GM12878 (cell line): ENCODE data around the gene STK32B. TPM values are rescaled to one million over a fixed set of nuclear protein-coding genes. Genes with fewer than 3 reads are reported as not detected.

Experiments
- ATAC-seq: fragments of 200-7000 bp; cut with Tn5 transposase; 3 replicates; pipeline ENCODE4 v1.9.1; 2020; ENCODE audit warnings: mild to moderate bottlenecking, moderate library complexity
- BruUV-seq: library from RNA; stranded (reverse); fragments of 400-500 nt; replicated peaks from 2 replicates; lab custom pipeline; 2021; lab: Mats Ljungman, UMichigan
- CTCF ChIA-PET: fragments of 300-600 bp; sonication (Branson Sonifier 250); formaldehyde crosslinking; extraction: SDS; loops from one replicate; lab custom pipeline; 2021; ENCODE audit warnings: inconsistent platforms; lab: Yijun Ruan, JAX
- POLR2A ChIA-PET: fragments of 350-600 bp; formaldehyde crosslinking; extraction: SDS; loops from one replicate; lab custom pipeline; 2021; ENCODE audit warnings: inconsistent platforms; lab: Charles Lee
- RAD21 ChIA-PET: fragments of 300-600 bp; sonication (Branson Sonifier 250); formaldehyde crosslinking; loops from one replicate; lab custom pipeline; 2023; ENCODE audit warnings: antibody characterized with exemption; ENCODE audit not compliant: unreplicated experiment; lab: Charles Lee
- SMC1A ChIA-PET: fragments of 300-600 bp; sonication (Branson Sonifier 250); formaldehyde crosslinking; loops from one replicate; lab custom pipeline; 2023; ENCODE audit not compliant: unreplicated experiment, uncharacterized antibody; lab: Charles Lee
- DNase-seq: peaks from one replicate; pipeline ENCODE4 v3.0.0-alpha.2; 2011; ENCODE audit warnings: low read depth, low spot score
- FAIRE-seq: peaks from 3 replicates; lab custom pipeline; 2011; peaks lifted over from hg19 to GRCh38; lab: Jason Lieb, UNC
- H2AFZ ChIP-seq: 2 replicates; pipeline ENCODE4 v1.6.0; 2011; ENCODE audit warnings: low read depth, low read length, control low read depth; ENCODE audit not compliant: control insufficient read depth
- H3K27ac ChIP-seq: 2 replicates; pipeline ENCODE4 v1.5.1; 2011; ENCODE audit warnings: control low read depth; ENCODE audit not compliant: control insufficient read depth, insufficient read depth
- H3K27me3 ChIP-seq, 2 experiments: replicated peaks in 1 of 2; 2 replicates each; pipeline versions ENCODE4 v1.6.0 to v1.6.1; 2011; ENCODE audit warnings: low read length in 1 of 2; ENCODE audit not compliant: control insufficient read depth in 2 of 2, insufficient read depth in 2 of 2
- H3K36me3 ChIP-seq, 2 experiments: 2 replicates each; pipeline ENCODE4 v1.5.1; 2011; ENCODE audit warnings: low read length in 1 of 2; ENCODE audit not compliant: control insufficient read depth in 2 of 2, insufficient read depth in 2 of 2
- H3K4me1 ChIP-seq: 2 replicates; pipeline ENCODE4 v1.6.1; 2011; ENCODE audit warnings: mild to moderate bottlenecking, low read length, moderate library complexity, mixed read lengths; ENCODE audit not compliant: control insufficient read depth, insufficient read depth
- H3K4me2 ChIP-seq: 2 replicates; pipeline ENCODE4 v1.6.0; 2011; ENCODE audit warnings: control low read depth; ENCODE audit not compliant: control insufficient read depth, insufficient read depth
- H3K4me3 ChIP-seq: fragments of 200-600 bp; sonication (generic); 2 replicates; pipeline ENCODE4 v1.5.1; 2016
- H3K79me2 ChIP-seq: 2 replicates; pipeline ENCODE4 v1.6.0; 2011; ENCODE audit warnings: low read length; ENCODE audit not compliant: control insufficient read depth, insufficient read depth
- H3K9ac ChIP-seq: 2 replicates; pipeline ENCODE4 v1.8.0; 2011; ENCODE audit warnings: low read length, control low read depth, mixed read lengths; ENCODE audit not compliant: control insufficient read depth, insufficient read depth
- H3K9me3 ChIP-seq: replicated peaks from 3 replicates; pipeline ENCODE4 v1.5.1; 2011; ENCODE audit warnings: mild to moderate bottlenecking, low read length; ENCODE audit not compliant: control insufficient read depth, insufficient read depth
- H4K20me1 ChIP-seq: 2 replicates; pipeline ENCODE4 v1.6.0; 2011; ENCODE audit not compliant: control insufficient read depth, insufficient read depth
- ATF2 ChIP-seq: IDR thresholded peaks from 2 replicates; pipeline ENCODE4 v1.6.1; 2012; ENCODE audit warnings: low read length, inconsistent platforms
- BRCA1 ChIP-seq: IDR thresholded peaks from 2 replicates; pipeline ENCODE4 v1.6.1; 2011; ENCODE audit warnings: low read depth, low read length, improper control_type of control experiment
- CBX5 ChIP-seq: sonication (generic); IDR thresholded peaks from 2 replicates; pipeline ENCODE4 v1.6.1; 2016; ENCODE audit warnings: low read depth, moderate library complexity, mild to moderate bottlenecking, inconsistent platforms
- FOXM1 ChIP-seq: IDR thresholded peaks from 2 replicates; pipeline ENCODE4 v1.6.1; 2012; ENCODE audit warnings: low read depth, mild to moderate bottlenecking, inconsistent platforms, low read length, moderate library complexity
- GABPA ChIP-seq: IDR thresholded peaks from 2 replicates; pipeline ENCODE4 v1.6.1; 2014; ENCODE audit warnings: antibody characterized with exemption, low read depth, mild to moderate bottlenecking, inconsistent platforms
- IKZF1 ChIP-seq: fragments of 450-650 bp; conservative IDR thresholded peaks from 2 replicates; pipeline ENCODE4 v1.6.1; 2017; ENCODE audit warnings: antibody characterized with exemption, mild to moderate bottlenecking
- KDM1A ChIP-seq: fragments of 200-600 bp; sonication (generic); IDR thresholded peaks from 2 replicates; pipeline ENCODE4 v1.6.1; 2016; ENCODE audit warnings: borderline replicate concordance
- MAX ChIP-seq: IDR thresholded peaks from 2 replicates; pipeline ENCODE4 v1.6.1; 2012; ENCODE audit warnings: low read depth, low read length, improper control_type of control experiment
- MEF2B ChIP-seq: fragments of 450-650 bp; IDR thresholded peaks from 2 replicates; pipeline ENCODE4 v1.6.1; 2018; ENCODE audit warnings: mild to moderate bottlenecking, moderate library complexity; ENCODE audit not compliant: partially characterized antibody, poor library complexity, severe bottlenecking
- PBX3 ChIP-seq: IDR thresholded peaks from 2 replicates; pipeline ENCODE4 v1.6.1; 2011; ENCODE audit warnings: mild to moderate bottlenecking, low read depth, low read length, moderate library complexity; ENCODE audit not compliant: insufficient replicate concordance
- RCOR1 ChIP-seq: conservative IDR thresholded peaks from 2 replicates; pipeline ENCODE4 v1.6.1; 2012; ENCODE audit warnings: low read depth, low read length, improper control_type of control experiment
- SMAD1 ChIP-seq: fragments of 450-650 bp; IDR thresholded peaks from 2 replicates; pipeline ENCODE4 v1.6.1; 2018; ENCODE audit warnings: mild to moderate bottlenecking, low read depth; ENCODE audit not compliant: partially characterized antibody
- USF1 ChIP-seq: IDR thresholded peaks from 2 replicates; pipeline ENCODE4 v1.6.1; 2011; ENCODE audit warnings: borderline replicate concordance, low read depth, mild to moderate bottlenecking, moderate library complexity, mixed read lengths, low read length; ENCODE audit not compliant: insufficient read depth; ENCODE audit errors: extremely low read length
- ZBTB4 ChIP-seq: fragments of 450-650 bp; formaldehyde crosslinking; IDR thresholded peaks from 2 replicates; pipeline ENCODE4 v1.4.0; 2022; ENCODE audit warnings: mild to moderate bottlenecking, moderate library complexity
- ZNF622 ChIP-seq: fragments of 450-650 bp; IDR thresholded peaks from 2 replicates; pipeline ENCODE4 v1.6.1; 2017; ENCODE audit warnings: mild to moderate bottlenecking, inconsistent platforms
- WGBS: methylation state at CpG from one replicate; pipeline ENCODE4 v1.1.6; 2016; ENCODE audit warnings: low lambda C conversion rate; ENCODE audit not compliant: insufficient replicate concordance, insufficient coverage; ENCODE audit errors: missing lambda C conversion rate; 5-methylcytosine and 5-hydroxymethylcytosine counted together
- in situ Hi-C: fragments of 300-500 bp; cut with MboI; formaldehyde crosslinking; loops from 9 replicates; pipeline ENCODE4 v1.14.3; 2018; ENCODE audit warnings: mixed read lengths
- intact Hi-C: fragments of 100-400 bp; cut with micrococcal nuclease; formaldehyde crosslinking; loops from one replicate; pipeline ENCODE4 v1.14.2; 2022; ENCODE audit not compliant: unreplicated experiment
- polyA plus RNA-seq, 11 experiments: library from polyadenylated mRNA; depleted of rRNA in 4 of 11; unstranded in 6 of 11; stranded (reverse) in 5 of 11; fragments of >200 nt; fragmentation: Nextera tagmentation in 4 of 11; fragmentation: Illumina TruSeq in 1 of 11; extraction: Ambion mirVana in 4 of 11; extraction: Trizol in 1 of 11; gene quantifications; 1 replicate in 1 of 11; 2 replicates in 10 of 11; pipeline versions ENCODE4 v1.2.1 to v1.2.3, GENCODE V29; 2011 to 2016; ENCODE audit warnings: inconsistent platforms in 2 of 11, missing spikeins in 2 of 11, low read depth in 1 of 11
- total RNA-seq, 4 experiments: library from RNA; depleted of rRNA in 3 of 4; stranded (reverse); fragments of >200 nt in 3 of 4; fragmentation: Illumina TruSeq in 1 of 4; extraction: Trizol in 1 of 4; gene quantifications; 2 replicates each; pipeline versions ENCODE4 v1.2.1 to v1.2.3, GENCODE V29; 2013 to 2021

STK32B gene
- total and polyA plus RNA-seq, 10 of the 15 experiments (the other 5 are each of a cell fraction or from before 2014, with no cell fraction given), result 0.04 to 0.12 (median 0.08) TPM; not detected in 7

- TF ChIP-seq USF1 (no peak), PBX3 (no peak), CBX5 (no peak), MAX (no peak), MEF2B (no peak)
Measured at GRCh38 chr4:5146248-5146647, 95.0 kb downstream of the STK32B start (continued).

GRCh38 chr4:5152521-5152920, 101.2 kb downstream of the STK32B start:
- WGBS, result 23% methylated on average over 6 of the region's 6 CpGs
- TF ChIP-seq BRCA1 (no peak), ZNF622 (no peak), ATF2 (no peak), RCOR1 (no peak), KDM1A (no peak), ZBTB4 (CRISPR knock-in tag) (no peak), PBX3 (no peak), FOXM1 (no peak), SMAD1 (no peak), IKZF1 (no peak), GABPA (no peak)

More at GRCh38 chr4:5152521-5152920, 101.2 kb downstream of the STK32B start:
- H3K9ac ChIP-seq, result no peak overlapping the region
- no peak overlapping the region for H2AFZ ChIP-seq
- SMC1A ChIA-PET, result no interaction called here
- H3K4me2 ChIP-seq, result no peak overlapping the region
- H3K36me3 ChIP-seq, result no peaks in the 10 kb centered on the region
- POLR2A ChIA-PET, result no interaction called here
- no peaks in the 10 kb centered on the region for H3K4me1 ChIP-seq
- no peaks in the 10 kb centered on the region for H4K20me1 ChIP-seq
- in situ Hi-C loops, result no loop called here
- FAIRE-seq (no peak), DNase-seq (no peak), ATAC-seq (no peak)
- H3K4me3 ChIP-seq, result no peak overlapping the region
- intact Hi-C loops, result no loop called here
- CTCF ChIA-PET, result no interaction called here
- RAD21 ChIA-PET, result no interaction called here
- no peaks in the 10 kb centered on the region for H3K27me3 ChIP-seq
- H3K79me2 ChIP-seq, result no peaks in the 10 kb centered on the region
- H3K9me3 ChIP-seq, result no peaks in the 10 kb centered on the region
- no TSS peak for BruUV-seq
- H3K27ac ChIP-seq, result no peak overlapping the region
